ENCODE data around the gene CELA1. TPM values are rescaled to one million over a fixed set of nuclear protein-coding genes. Genes with fewer than 3 reads are reported as not detected.

Gene CELA1
- total and polyA plus RNA-seq, 5 donors, result 0.26 TPM; not detected in 4

GRCh38 chr12:51373187-51373586 is 26.7 kb upstream of the CELA1 start:
- Histone ChIP-seq H3K4me1 (ENCODE audit: control insufficient read depth, insufficient read depth, low read length) (no peaks in the 10 kb centered on the region), H3K9me3 (ENCODE audit: control insufficient read depth, low read length) (no peaks in the 10 kb centered on the region), H3K27me3 (ENCODE audit: control insufficient read depth, insufficient read depth) (no peaks in the 10 kb centered on the region), H3K27ac (ENCODE audit: low read length) (no peak overlapping the region), H3K4me3 (ENCODE audit: low read length) (no peak overlapping the region)
- ATAC-seq (no peak), DNase-seq (no peak)
- WGBS, result 69% methylated on average over 3 of the region's 3 CpGs
- intact Hi-C loops (cut with DNase I), result no loop called here

GRCh38 chr12:51372021-51372420 is 25.5 kb upstream of the CELA1 start:
- ATAC-seq (no peak), DNase-seq (no peak)
- H3K4me3 ChIP-seq (ENCODE audit: low read length), result no peak overlapping the region
- no peaks in the 10 kb centered on the region for H3K27me3 ChIP-seq (ENCODE audit: control insufficient read depth, insufficient read depth)
- H3K9me3 ChIP-seq (ENCODE audit: control insufficient read depth, low read length), result no peaks in the 10 kb centered on the region
- WGBS, result 84% methylated on average over 2 of the region's 2 CpGs
- no peak overlapping the region for H3K27ac ChIP-seq (ENCODE audit: low read length)
- intact Hi-C loops (cut with DNase I), result no loop called here
- no peaks in the 10 kb centered on the region for H3K4me1 ChIP-seq (ENCODE audit: control insufficient read depth, insufficient read depth, low read length)

GRCh38 chr12:51371295-51371953 is 24.9 kb upstream of the CELA1 start:
- Histone ChIP-seq H3K27ac (ENCODE audit: low read length) (no peak overlapping the region), H3K4me3 (ENCODE audit: low read length) (no peak overlapping the region), H3K27me3 (ENCODE audit: control insufficient read depth, insufficient read depth) (no peaks in the 10 kb centered on the region), H3K9me3 (ENCODE audit: control insufficient read depth, low read length) (no peaks in the 10 kb centered on the region), H3K4me1 (ENCODE audit: control insufficient read depth, insufficient read depth, low read length) (no peaks in the 10 kb centered on the region)
- intact Hi-C loops (cut with DNase I), result no loop called here
- ATAC-seq, result peak; percentile 89
- WGBS, result 40% methylated on average over 8 of the region's 8 CpGs
- DNase-seq, result peak; percentile 62 to 75 (median 72)

GRCh38 chr12:51370667-51371066 is 24.2 kb upstream of the CELA1 start:
- no peaks in the 10 kb centered on the region for H3K9me3 ChIP-seq (ENCODE audit: control insufficient read depth, low read length)
- no peak overlapping the region for H3K27ac ChIP-seq (ENCODE audit: low read length)
- no peaks in the 10 kb centered on the region for H3K4me1 ChIP-seq (ENCODE audit: control insufficient read depth, insufficient read depth, low read length)
- H3K27me3 ChIP-seq (ENCODE audit: control insufficient read depth, insufficient read depth), result no peaks in the 10 kb centered on the region
- 96% methylated on average over 9 of the region's 9 CpGs for WGBS
- intact Hi-C loops (cut with DNase I), result no loop called here
- DNase-seq (no peak), ATAC-seq (no peak)
- no peak overlapping the region for H3K4me3 ChIP-seq (ENCODE audit: low read length)

GRCh38 chr12:51369581-51369980 is 23.1 kb upstream of the CELA1 start:
- Histone ChIP-seq H3K4me1 (ENCODE audit: control insufficient read depth, insufficient read depth, low read length) (no peaks in the 10 kb centered on the region), H3K9me3 (ENCODE audit: control insufficient read depth, low read length) (no peaks in the 10 kb centered on the region), H3K4me3 (ENCODE audit: low read length) (no peak overlapping the region), H3K27me3 (ENCODE audit: control insufficient read depth, insufficient read depth) (no peaks in the 10 kb centered on the region), H3K27ac (ENCODE audit: low read length) (no peak overlapping the region)
- DNase-seq, result no peak
- intact Hi-C loops (cut with DNase I), result no loop called here
- 84% methylated on average over 4 of the region's 4 CpGs for WGBS
- ATAC-seq, result no peak

- Histone ChIP-seq H3K27me3 (ENCODE audit: control insufficient read depth, insufficient read depth) (no peaks in the 10 kb centered on the region), H3K27ac (ENCODE audit: low read length) (no peak overlapping the region), H3K4me3 (ENCODE audit: low read length) (no peak overlapping the region), H3K9me3 (ENCODE audit: control insufficient read depth, low read length) (no peaks in the 10 kb centered on the region), H3K4me1 (ENCODE audit: control insufficient read depth, insufficient read depth, low read length) (no peaks in the 10 kb centered on the region)
- intact Hi-C loops (cut with DNase I), result no loop called here
- ATAC-seq (peak; percentile 37 to 53), DNase-seq (peak in 2 of 3 donors; percentile 54 to 60)
- 54% methylated on average over 17 of the region's 17 CpGs for WGBS
These were observed 22.4 kb upstream of the CELA1 start for GRCh38 chr12:51368640-51369517.

GRCh38 chr12:51365276-51365675 is 18.8 kb upstream of the CELA1 start:
- intact Hi-C loops (cut with DNase I), result no loop called here
- no peaks in the 10 kb centered on the region for H3K4me1 ChIP-seq (ENCODE audit: control insufficient read depth, insufficient read depth, low read length)
- no peaks in the 10 kb centered on the region for H3K27me3 ChIP-seq (ENCODE audit: control insufficient read depth, insufficient read depth)
- ATAC-seq, result no peak
- no peak for DNase-seq
- H3K27ac ChIP-seq (ENCODE audit: low read length), result no peak overlapping the region
- H3K9me3 ChIP-seq (ENCODE audit: control insufficient read depth, low read length), result no peaks in the 10 kb centered on the region
- 95% methylated on average over 10 of the region's 10 CpGs for WGBS
- no peak overlapping the region for H3K4me3 ChIP-seq (ENCODE audit: low read length)

- no peaks in the 10 kb centered on the region for H3K4me1 ChIP-seq (ENCODE audit: control insufficient read depth, insufficient read depth, low read length)
- H3K27me3 ChIP-seq (ENCODE audit: control insufficient read depth, insufficient read depth), result no peaks in the 10 kb centered on the region
- H3K9me3 ChIP-seq (ENCODE audit: control insufficient read depth, low read length), result no peaks in the 10 kb centered on the region
- ATAC-seq (no peak), DNase-seq (no peak)
- 89% methylated on average over 11 of the region's 11 CpGs for WGBS
- no peak overlapping the region for H3K4me3 ChIP-seq (ENCODE audit: low read length)
- H3K27ac ChIP-seq (ENCODE audit: low read length), result no peak overlapping the region
- intact Hi-C loops (cut with DNase I), result no loop called here
These were observed 17.5 kb upstream of the CELA1 start for GRCh38 chr12:51364001-51364400.

GRCh38 chr12:51362747-51363342 is 16.4 kb upstream of the CELA1 start:
- H3K9me3 ChIP-seq (ENCODE audit: control insufficient read depth, low read length), result no peaks in the 10 kb centered on the region
- ATAC-seq (no peak), DNase-seq (no peak)
- no peaks in the 10 kb centered on the region for H3K27me3 ChIP-seq (ENCODE audit: control insufficient read depth, insufficient read depth)
- H3K4me1 ChIP-seq (ENCODE audit: control insufficient read depth, insufficient read depth, low read length), result no peaks in the 10 kb centered on the region
- WGBS, result 64% methylated on average over 2 of the region's 2 CpGs
- H3K27ac ChIP-seq (ENCODE audit: low read length), result no peak overlapping the region
- intact Hi-C loops (cut with DNase I), result no loop called here
- H3K4me3 ChIP-seq (ENCODE audit: low read length), result no peak overlapping the region

GRCh38 chr12:51362307-51362706 is 15.8 kb upstream of the CELA1 start:
- intact Hi-C loops (cut with DNase I), result no loop called here
- ATAC-seq (no peak), DNase-seq (no peak)
- Histone ChIP-seq H3K4me3 (ENCODE audit: low read length) (no peak overlapping the region), H3K27ac (ENCODE audit: low read length) (no peak overlapping the region), H3K4me1 (ENCODE audit: control insufficient read depth, insufficient read depth, low read length) (no peaks in the 10 kb centered on the region), H3K27me3 (ENCODE audit: control insufficient read depth, insufficient read depth) (no peaks in the 10 kb centered on the region), H3K9me3 (ENCODE audit: control insufficient read depth, low read length) (no peaks in the 10 kb centered on the region)
- WGBS, result 82% methylated on average over 6 of the region's 6 CpGs
